Central memory CD8-positive, alpha-beta T cell (primary cell): ENCODE measurements around the gene GRIK5.

Source experiments
- ATAC-seq: fragments of 150-1000 bp; cut with Tn5 transposase; replicated peaks from 2 replicates; pipeline ENCODE4 v1.10.0; 2022; ENCODE audit warnings: mild to moderate bottlenecking, moderate FRiP score, moderate number of reproducible peaks; ENCODE audit not compliant: poor library complexity, severe bottlenecking; ENCODE audit errors: extremely low read depth
- DNase-seq, 2 donors: peaks; one replicate each; pipeline ENCODE4 v3.0.0; 2021; ENCODE audit warnings: low spot score in 2 of 2
- H3K27ac Mint-ChIP-seq: one replicate; pipeline ENCODE4 v1.8.0; 2022; ENCODE audit warnings: low read depth, mild to moderate bottlenecking, moderate library complexity, mixed read lengths
- H3K27me3 Mint-ChIP-seq: one replicate; pipeline ENCODE4 v1.8.0; 2022; ENCODE audit warnings: mixed read lengths
- H3K36me3 Mint-ChIP-seq: one replicate; pipeline ENCODE4 v1.8.0; 2022; ENCODE audit warnings: mild to moderate bottlenecking, moderate library complexity, mixed read lengths; ENCODE audit not compliant: insufficient read depth
- H3K4me1 Mint-ChIP-seq: one replicate; pipeline ENCODE4 v1.8.0; 2022; ENCODE audit warnings: mixed read lengths
- H3K4me3 Mint-ChIP-seq: one replicate; pipeline ENCODE4 v1.8.0; 2022; ENCODE audit warnings: mild to moderate bottlenecking, moderate library complexity, mixed read lengths
- H3K9me3 Mint-ChIP-seq: one replicate; pipeline ENCODE4 v1.8.0; 2022; ENCODE audit warnings: mixed read lengths

The GRIK5 gene, protein sequence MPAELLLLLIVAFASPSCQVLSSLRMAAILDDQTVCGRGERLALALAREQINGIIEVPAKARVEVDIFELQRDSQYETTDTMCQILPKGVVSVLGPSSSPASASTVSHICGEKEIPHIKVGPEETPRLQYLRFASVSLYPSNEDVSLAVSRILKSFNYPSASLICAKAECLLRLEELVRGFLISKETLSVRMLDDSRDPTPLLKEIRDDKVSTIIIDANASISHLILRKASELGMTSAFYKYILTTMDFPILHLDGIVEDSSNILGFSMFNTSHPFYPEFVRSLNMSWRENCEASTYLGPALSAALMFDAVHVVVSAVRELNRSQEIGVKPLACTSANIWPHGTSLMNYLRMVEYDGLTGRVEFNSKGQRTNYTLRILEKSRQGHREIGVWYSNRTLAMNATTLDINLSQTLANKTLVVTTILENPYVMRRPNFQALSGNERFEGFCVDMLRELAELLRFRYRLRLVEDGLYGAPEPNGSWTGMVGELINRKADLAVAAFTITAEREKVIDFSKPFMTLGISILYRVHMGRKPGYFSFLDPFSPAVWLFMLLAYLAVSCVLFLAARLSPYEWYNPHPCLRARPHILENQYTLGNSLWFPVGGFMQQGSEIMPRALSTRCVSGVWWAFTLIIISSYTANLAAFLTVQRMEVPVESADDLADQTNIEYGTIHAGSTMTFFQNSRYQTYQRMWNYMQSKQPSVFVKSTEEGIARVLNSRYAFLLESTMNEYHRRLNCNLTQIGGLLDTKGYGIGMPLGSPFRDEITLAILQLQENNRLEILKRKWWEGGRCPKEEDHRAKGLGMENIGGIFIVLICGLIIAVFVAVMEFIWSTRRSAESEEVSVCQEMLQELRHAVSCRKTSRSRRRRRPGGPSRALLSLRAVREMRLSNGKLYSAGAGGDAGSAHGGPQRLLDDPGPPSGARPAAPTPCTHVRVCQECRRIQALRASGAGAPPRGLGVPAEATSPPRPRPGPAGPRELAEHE

DNA sequence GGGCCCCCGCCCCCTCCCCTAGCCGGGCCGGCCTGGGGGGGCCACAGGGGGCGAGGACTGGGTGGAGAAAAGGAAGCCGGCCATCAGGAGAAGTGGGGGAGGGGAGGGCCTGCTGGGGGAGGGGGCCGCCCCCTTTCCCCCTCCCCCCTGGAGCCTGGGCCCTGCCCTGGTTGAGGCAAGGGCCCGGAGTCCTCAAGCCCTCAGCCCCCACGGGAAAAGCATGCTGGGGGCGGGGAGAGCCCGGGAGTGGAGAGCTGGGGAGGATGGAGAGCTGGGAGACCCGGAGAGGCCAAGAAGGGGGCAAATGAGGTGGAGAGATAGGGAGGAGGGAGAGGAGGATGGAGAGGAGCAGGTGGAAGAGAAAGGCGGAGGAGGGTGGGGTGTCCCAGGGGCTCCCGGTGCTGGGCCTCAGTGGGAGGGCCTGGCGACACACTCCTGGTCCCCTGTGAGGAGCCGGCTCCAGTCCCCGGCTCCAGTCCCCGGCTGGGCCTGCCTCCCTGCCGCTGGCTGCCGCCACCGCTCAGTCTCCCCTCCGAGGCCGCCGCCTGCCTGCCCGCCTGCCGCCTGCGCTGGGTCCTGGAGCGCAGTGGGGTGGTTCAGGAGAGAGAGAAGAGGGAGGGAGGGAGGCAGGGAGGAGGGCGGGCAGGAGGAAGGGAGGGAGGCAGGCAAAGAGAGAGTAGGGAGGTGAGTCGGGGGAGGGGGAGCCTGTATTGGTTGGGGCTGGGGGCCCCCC, at the start of gene GRIK5:
Gene GRIK5 (minus strand): TSS at position 588 of the 733 bp plus-strand sequence. CDS start 4,436 bp downstream, outside the sequence.
- no peaks in the 10 kb centered on the region for H3K36me3 Mint-ChIP-seq
- H3K4me3 Mint-ChIP-seq: no peak within 1 kb of the TSS
- no peaks in the 10 kb centered on the region for H3K4me1 Mint-ChIP-seq
- H3K9me3 Mint-ChIP-seq: no peaks in the 10 kb centered on the region
- peak within 1 kb of the TSS; percentile 38 for H3K27ac Mint-ChIP-seq
- ATAC-seq (no peak), DNase-seq (no peak)
- peaks cover 2% of the 10 kb centered on the region for H3K27me3 Mint-ChIP-seq

DNA sequence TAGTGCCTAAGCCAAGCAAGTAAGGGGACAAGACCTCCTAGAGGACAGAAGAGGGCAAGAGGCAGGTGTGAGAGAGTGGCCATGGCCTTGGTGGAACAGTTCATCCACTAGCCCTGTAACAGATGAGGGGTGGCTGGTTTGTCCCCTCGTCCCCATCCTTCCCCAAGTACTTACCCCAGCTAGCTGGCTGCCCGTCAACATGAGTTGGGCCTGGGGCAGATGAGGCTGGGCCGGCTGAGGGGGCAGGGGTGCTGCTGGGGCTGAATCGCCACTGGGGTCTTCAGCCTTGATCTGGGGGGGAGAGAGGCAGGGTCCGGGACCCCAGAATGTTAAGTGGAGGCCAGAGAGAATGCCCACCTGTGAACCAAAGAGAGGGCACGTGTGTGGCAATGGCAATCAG, 47.1 kb upstream of the GRIK5 start:
- no peaks in the 10 kb centered on the region for H3K9me3 Mint-ChIP-seq
- H3K36me3 Mint-ChIP-seq: peaks cover 18% of the 10 kb centered on the region
- no peak for ATAC-seq
- no peaks in the 10 kb centered on the region for H3K27me3 Mint-ChIP-seq
- no peak overlapping the region for H3K4me3 Mint-ChIP-seq
- H3K4me1 Mint-ChIP-seq: peaks cover 23% of the 10 kb centered on the region
- no peak for DNase-seq
- H3K27ac Mint-ChIP-seq: no peak overlapping the region

GRCh38 chr19:42116308-42117075, 46.5 kb upstream of the GRIK5 start:
- H3K4me1 Mint-ChIP-seq: peaks cover 17% of the 10 kb centered on the region
- ATAC-seq: no peak
- H3K27ac Mint-ChIP-seq: no peak overlapping the region

DNA sequence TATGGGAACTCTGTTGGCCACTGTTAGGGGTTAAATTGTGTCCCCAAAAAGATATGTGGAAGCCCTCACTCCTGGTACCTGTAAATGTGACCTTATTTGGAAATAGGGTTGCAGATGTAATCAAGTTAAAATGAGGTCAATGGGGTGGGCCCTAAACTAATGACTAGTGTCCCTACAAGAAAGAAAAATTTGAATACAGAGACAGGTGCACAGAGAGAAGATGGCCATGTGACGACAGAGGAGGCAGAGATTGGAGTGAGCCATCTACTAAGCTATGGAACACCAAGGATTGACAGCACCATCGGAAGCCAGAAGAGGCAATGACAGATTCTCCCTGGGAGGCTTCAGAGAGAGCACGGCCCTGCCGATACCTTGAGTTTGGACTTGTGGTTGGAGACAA, 45.7 kb upstream of the GRIK5 start:
- ATAC-seq (no peak), DNase-seq (no peak)
- peaks cover 15% of the 10 kb centered on the region for H3K36me3 Mint-ChIP-seq
- no peaks in the 10 kb centered on the region for H3K9me3 Mint-ChIP-seq
- H3K27me3 Mint-ChIP-seq: no peaks in the 10 kb centered on the region
- peaks cover 11% of the 10 kb centered on the region for H3K4me1 Mint-ChIP-seq
- H3K4me3 Mint-ChIP-seq: no peak overlapping the region
- H3K27ac Mint-ChIP-seq: no peak overlapping the region

More at GRCh38 chr19:42116308-42117075, 46.5 kb upstream of the GRIK5 start:
- Mint-ChIP-seq H3K9me3 (no peaks in the 10 kb centered on the region), H3K36me3 (peaks cover 18% of the 10 kb centered on the region), H3K4me3 (no peak overlapping the region), H3K27me3 (no peaks in the 10 kb centered on the region)
- DNase-seq: no peak

- Mint-ChIP-seq H3K4me3 (no peak overlapping the region), H3K4me1 (peaks cover 11% of the 10 kb centered on the region)
- no peak for DNase-seq
Measured at GRCh38 chr19:42115219-42115618, 45.2 kb upstream of the GRIK5 start.

DNA sequence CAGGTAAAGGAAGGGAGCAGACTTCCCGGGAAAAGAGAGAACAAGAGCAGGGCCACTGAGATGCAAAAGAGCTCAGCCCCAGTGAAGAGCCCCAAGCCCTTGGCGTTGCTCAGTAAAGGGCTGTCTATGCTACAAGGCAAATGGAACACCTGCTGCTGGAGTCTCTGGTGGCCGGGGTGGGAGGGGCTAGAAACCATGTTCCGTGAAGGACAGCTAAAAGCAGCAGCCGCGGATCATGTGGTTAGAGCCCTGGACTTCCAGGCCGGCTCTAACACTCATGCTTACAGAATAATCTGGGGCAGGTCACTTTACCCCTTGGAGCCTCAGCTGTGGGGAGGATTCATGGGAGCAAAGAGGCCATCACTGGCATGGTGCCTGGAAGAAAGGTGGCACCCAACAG, 44.4 kb upstream of the GRIK5 start:
- DNase-seq (no peak), ATAC-seq (no peak)
- no peaks in the 10 kb centered on the region for H3K9me3 Mint-ChIP-seq
- H3K4me1 Mint-ChIP-seq: peaks cover 11% of the 10 kb centered on the region
- H3K27ac Mint-ChIP-seq: no peak overlapping the region
- no peaks in the 10 kb centered on the region for H3K27me3 Mint-ChIP-seq
- H3K4me3 Mint-ChIP-seq: no peak overlapping the region
- peaks cover 15% of the 10 kb centered on the region for H3K36me3 Mint-ChIP-seq

More at GRCh38 chr19:42115219-42115618, 45.2 kb upstream of the GRIK5 start:
- no peaks in the 10 kb centered on the region for H3K9me3 Mint-ChIP-seq
- no peak overlapping the region for H3K27ac Mint-ChIP-seq
- ATAC-seq: no peak
- peaks cover 15% of the 10 kb centered on the region for H3K36me3 Mint-ChIP-seq
- H3K27me3 Mint-ChIP-seq: no peaks in the 10 kb centered on the region

DNA sequence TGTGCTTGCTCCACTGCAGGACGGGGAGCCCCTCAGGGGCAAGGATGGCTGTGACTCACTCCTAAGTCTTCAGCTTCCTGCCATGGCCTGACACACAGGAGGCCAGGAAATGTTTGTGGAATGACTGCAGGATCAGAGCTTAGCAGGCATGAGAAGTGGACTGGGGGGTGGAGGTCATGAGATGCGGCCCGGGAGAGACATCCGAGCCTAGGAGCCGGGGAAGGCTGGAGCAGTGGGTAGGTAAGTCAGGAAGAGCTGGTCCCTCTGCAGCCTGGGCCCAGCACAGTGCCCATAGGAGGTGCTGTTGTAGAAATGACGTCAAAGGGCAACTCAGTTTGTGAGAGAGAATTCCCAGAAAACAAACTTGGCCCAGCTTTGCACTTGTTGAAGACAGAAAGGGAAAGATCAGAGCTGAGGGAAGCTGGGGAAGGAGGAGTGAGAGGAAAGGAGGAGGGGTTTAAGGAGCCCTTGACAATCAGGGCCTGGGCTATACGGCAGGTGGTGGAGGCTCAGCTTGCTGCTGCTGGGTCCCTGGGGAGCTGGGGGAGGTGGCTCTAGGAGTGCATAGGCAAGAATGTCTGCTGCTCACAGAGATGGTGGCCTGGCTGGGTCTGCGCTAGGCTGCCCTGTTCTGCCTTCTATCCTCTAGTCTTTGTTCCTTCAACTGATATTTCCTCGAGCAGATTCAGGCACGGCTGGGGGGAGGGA, 43.8 kb upstream of the GRIK5 start:
- Mint-ChIP-seq H3K4me3 (no peak overlapping the region), H3K4me1 (peaks cover 8% of the 10 kb centered on the region), H3K27ac (peak overlapping the region; percentile 58), H3K36me3 (peaks cover 15% of the 10 kb centered on the region), H3K9me3 (no peaks in the 10 kb centered on the region), H3K27me3 (no peaks in the 10 kb centered on the region)
- DNase-seq (no peak), ATAC-seq (no peak)

DNA sequence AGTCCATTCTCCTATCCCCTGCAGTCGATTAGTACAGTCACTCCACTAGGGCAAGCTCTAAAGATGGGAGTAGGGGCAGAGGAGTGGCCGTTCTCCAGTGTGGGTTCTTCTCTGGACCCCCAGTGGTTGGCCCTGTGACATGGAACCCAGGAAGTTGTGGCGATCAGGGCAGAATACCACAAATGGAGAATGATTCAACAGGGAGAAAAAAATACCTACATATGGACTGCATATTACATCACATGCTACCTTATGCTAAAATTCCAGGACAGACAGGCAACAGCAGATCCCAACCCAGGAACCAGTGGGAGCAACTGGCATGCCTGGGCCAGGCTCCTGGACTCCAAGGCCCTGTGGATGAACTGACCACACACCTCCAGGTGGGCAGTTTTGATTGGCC, 41.8 kb upstream of the GRIK5 start:
- no peak for DNase-seq
- ATAC-seq: no peak
- Mint-ChIP-seq H3K36me3 (peaks cover 11% of the 10 kb centered on the region), H3K27me3 (no peaks in the 10 kb centered on the region), H3K4me3 (no peak overlapping the region), H3K4me1 (peaks cover 5% of the 10 kb centered on the region), H3K9me3 (no peaks in the 10 kb centered on the region), H3K27ac (peak overlapping the region; percentile 52)

DNA sequence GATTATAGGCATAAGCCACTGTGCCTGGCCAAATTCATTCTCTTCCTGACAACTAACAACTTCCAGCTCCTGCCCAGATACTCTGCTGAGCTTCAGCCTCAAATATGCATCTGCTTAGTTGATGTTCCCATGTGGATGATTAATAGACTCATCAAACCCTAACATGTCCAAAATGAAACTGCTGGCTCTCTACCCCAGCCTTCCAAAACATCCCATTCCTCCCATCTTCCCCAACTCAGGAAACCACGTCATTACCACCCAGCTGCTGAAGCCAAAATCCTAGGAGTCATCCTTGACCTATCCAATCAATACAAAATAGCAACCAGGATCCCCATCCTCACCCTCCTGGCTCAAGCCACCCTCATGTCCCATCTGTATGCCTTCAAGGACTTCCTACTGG, 41.4 kb upstream of the GRIK5 start:
- Mint-ChIP-seq H3K27ac (peak overlapping the region; percentile 52), H3K27me3 (no peaks in the 10 kb centered on the region), H3K36me3 (peaks cover 10% of the 10 kb centered on the region), H3K9me3 (no peaks in the 10 kb centered on the region), H3K4me3 (no peak overlapping the region), H3K4me1 (peaks cover 5% of the 10 kb centered on the region)
- no peak for ATAC-seq
- no peak for DNase-seq

- Mint-ChIP-seq H3K36me3 (peaks cover 8% of the 10 kb centered on the region), H3K27me3 (no peaks in the 10 kb centered on the region), H3K4me1 (peaks cover 5% of the 10 kb centered on the region), H3K4me3 (no peak overlapping the region), H3K27ac (no peak overlapping the region), H3K9me3 (no peaks in the 10 kb centered on the region)
- DNase-seq (no peak), ATAC-seq (no peak)
Measured at GRCh38 chr19:42110658-42111057, 40.7 kb upstream of the GRIK5 start.

DNA sequence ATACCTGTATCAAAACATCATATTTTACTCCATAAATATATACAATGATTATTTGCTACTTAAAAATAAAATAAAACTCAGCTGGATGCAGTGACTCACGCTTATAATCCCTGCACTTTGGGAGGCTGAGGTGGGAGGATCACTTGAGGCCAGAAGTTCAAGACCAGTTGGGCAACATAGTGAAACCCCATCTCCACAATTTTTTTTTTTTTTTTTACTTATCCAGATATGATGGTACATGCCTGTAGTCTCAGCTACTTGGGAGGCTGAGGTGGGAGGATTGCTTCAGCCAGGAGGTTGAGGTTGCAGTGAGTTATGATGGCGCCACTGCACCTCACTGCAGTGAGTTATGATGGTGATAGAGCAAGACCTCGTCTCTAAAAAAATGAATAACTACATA, 39.9 kb upstream of the GRIK5 start:
- DNase-seq: no peak
- no peaks in the 10 kb centered on the region for H3K27me3 Mint-ChIP-seq
- H3K9me3 Mint-ChIP-seq: no peaks in the 10 kb centered on the region
- ATAC-seq: no peak
- H3K4me3 Mint-ChIP-seq: no peak overlapping the region
- H3K27ac Mint-ChIP-seq: no peak overlapping the region
- peaks cover 5% of the 10 kb centered on the region for H3K4me1 Mint-ChIP-seq
- peaks cover 11% of the 10 kb centered on the region for H3K36me3 Mint-ChIP-seq
